ENCODE data around the gene CLK2.
A peak's percentile ranks its signal among the peaks of the same experiment; 100 is the strongest.

CLK2 gene

DNA sequence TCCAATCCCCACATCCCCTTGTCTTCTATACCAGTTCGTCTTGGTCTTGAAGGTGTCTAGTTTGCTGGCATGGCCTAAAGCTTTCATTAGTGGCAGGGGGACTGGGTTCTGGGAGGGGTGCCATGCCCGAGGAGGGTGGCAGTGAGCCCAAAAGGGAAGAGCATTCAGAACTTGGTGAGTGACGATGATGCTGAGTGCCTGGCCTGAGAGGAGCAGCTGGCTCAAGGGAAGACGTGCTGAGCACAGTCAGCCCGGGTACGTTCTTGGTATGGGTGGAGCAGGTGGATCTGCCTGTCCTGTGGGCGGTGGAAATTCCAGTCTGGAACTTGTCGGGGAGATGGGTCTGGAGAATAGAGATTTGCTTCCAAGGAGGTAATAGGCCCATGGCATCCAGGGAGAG lies 40.0 kb upstream of the CLK2 start:
- TF ChIP-seq CEBPB (IDR thresholded peaks at IDR 0.05): no peak
- TF ChIP-seq, protein P1, sequence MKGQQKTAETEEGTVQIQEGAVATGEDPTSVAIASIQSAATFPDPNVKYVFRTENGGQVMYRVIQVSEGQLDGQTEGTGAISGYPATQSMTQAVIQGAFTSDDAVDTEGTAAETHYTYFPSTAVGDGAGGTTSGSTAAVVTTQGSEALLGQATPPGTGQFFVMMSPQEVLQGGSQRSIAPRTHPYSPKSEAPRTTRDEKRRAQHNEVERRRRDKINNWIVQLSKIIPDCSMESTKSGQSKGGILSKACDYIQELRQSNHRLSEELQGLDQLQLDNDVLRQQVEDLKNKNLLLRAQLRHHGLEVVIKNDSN (IDR thresholded peaks at IDR 0.05): no peak
- no peak for TF ChIP-seq CREB1 (IDR thresholded peaks at IDR 0.05; ENCODE audit: low read depth)
- no peak for TF ChIP-seq EGR1 (IDR thresholded peaks at IDR 0.05)

GRCh38 chr1:155309423-155310021 lies 36.2 kb upstream of the CLK2 start:
- TF ChIP-seq TAF1 (IDR thresholded peaks at IDR 0.05; ENCODE audit: low read depth) (no peak), EP300 (IDR thresholded peaks at IDR 0.05; ENCODE audit: borderline replicate concordance) (0 out of 2 replicates have a peak, but pooled peaks have one; percentile 9), TEAD4 (IDR thresholded peaks at IDR 0.05) (peak; percentile 68), CREB1 (IDR thresholded peaks at IDR 0.05; ENCODE audit: low read depth) (no peak), FOXM1 (IDR thresholded peaks at IDR 0.05; ENCODE audit: borderline replicate concordance, low read depth) (no peak), YY1 (IDR thresholded peaks at IDR 0.05; ENCODE audit: low read depth) (peak; percentile 67; the same call in 1 of the 2 replicates), CEBPB (IDR thresholded peaks at IDR 0.05) (no peak), NFIC (IDR thresholded peaks at IDR 0.05) (peak; percentile 85)

DNA sequence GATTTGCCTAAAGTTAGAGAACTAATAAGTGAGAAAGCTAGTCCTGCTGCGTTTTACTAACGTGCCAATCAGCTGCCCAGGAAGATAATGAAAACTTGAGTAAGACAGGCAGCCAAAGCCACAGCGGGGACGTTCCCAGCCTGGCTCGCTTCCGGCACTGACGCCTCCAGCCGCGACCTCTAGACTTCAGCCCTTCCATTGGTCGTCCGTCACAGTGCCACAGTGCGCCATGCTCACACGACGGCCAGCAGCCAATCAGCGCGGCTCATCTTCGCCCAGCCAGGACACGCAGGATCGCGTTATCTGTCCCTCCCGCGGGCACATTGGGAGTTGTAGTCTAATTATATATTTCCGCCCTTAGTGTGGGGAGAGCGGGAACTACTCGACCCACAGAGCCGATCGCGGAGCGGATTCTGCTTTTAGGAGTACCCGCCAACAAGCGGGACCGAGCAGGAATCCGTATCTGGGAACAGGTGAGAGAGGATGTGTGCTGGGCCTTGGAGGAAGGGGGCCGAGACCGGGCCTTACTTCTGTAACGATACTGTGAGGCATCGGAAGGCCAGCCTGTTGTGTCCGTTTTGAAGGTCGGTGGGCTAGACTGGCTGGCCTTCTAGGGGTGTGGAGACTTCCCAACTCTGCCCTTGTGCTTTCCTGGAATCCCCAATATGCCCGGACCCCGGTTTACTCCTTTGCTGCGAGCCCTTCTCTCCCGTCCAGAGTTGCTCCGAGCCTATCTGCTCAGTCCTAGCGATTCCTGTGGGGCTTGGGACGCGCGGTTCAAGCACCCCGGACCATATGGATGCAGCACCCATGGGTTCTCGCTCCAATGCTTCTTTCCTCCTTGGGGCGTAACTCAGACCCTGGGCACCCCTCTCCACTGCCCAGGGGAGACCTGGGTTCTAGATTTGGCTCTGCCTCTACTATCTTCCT lies 35.5 kb upstream of the CLK2 start, which contains the start of gene FDPS:
Gene FDPS (plus strand): TSS at position 374 of the 930 bp plus-strand sequence. CDS start 924 bp downstream, outside the sequence.
- 0 out of 2 replicates have a peak, but pooled peaks have one; percentile 8 for TF ChIP-seq FOXM1 (IDR thresholded peaks at IDR 0.05; ENCODE audit: borderline replicate concordance, low read depth)
- TF ChIP-seq, protein P2, sequence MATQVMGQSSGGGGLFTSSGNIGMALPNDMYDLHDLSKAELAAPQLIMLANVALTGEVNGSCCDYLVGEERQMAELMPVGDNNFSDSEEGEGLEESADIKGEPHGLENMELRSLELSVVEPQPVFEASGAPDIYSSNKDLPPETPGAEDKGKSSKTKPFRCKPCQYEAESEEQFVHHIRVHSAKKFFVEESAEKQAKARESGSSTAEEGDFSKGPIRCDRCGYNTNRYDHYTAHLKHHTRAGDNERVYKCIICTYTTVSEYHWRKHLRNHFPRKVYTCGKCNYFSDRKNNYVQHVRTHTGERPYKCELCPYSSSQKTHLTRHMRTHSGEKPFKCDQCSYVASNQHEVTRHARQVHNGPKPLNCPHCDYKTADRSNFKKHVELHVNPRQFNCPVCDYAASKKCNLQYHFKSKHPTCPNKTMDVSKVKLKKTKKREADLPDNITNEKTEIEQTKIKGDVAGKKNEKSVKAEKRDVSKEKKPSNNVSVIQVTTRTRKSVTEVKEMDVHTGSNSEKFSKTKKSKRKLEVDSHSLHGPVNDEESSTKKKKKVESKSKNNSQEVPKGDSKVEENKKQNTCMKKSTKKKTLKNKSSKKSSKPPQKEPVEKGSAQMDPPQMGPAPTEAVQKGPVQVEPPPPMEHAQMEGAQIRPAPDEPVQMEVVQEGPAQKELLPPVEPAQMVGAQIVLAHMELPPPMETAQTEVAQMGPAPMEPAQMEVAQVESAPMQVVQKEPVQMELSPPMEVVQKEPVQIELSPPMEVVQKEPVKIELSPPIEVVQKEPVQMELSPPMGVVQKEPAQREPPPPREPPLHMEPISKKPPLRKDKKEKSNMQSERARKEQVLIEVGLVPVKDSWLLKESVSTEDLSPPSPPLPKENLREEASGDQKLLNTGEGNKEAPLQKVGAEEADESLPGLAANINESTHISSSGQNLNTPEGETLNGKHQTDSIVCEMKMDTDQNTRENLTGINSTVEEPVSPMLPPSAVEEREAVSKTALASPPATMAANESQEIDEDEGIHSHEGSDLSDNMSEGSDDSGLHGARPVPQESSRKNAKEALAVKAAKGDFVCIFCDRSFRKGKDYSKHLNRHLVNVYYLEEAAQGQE (IDR thresholded peaks at IDR 0.05; ENCODE audit: low read depth): 0 out of 2 replicates have a peak, but pooled peaks have one; percentile 19
- TF ChIP-seq EP300 (IDR thresholded peaks at IDR 0.05; ENCODE audit: borderline replicate concordance): peak; percentile 51; the same call in 1 of the 2 replicates
- TF ChIP-seq, protein P1 (IDR thresholded peaks at IDR 0.05): peak; percentile 88
- TF ChIP-seq TAF1 (IDR thresholded peaks at IDR 0.05; ENCODE audit: low read depth): peak; percentile 83
- TF ChIP-seq YY1 (IDR thresholded peaks at IDR 0.05; ENCODE audit: low read depth): peak; percentile 62; the same call in 1 of the 2 replicates
- no peak for TF ChIP-seq RAD21 (IDR thresholded peaks at IDR 0.05; ENCODE audit: low read depth)
- no peak; the same call in 1 of the 2 replicates for TF ChIP-seq TEAD4 (IDR thresholded peaks at IDR 0.05)
- peak; percentile 74 for TF ChIP-seq TCF12 (IDR thresholded peaks at IDR 0.05; ENCODE audit: low read depth)
- TF ChIP-seq EGR1 (IDR thresholded peaks at IDR 0.05): no peak
- TF ChIP-seq CEBPB (IDR thresholded peaks at IDR 0.05): no peak
- TF ChIP-seq CREB1 (IDR thresholded peaks at IDR 0.05; ENCODE audit: low read depth): peak; percentile 94
- peak; percentile 54 for TF ChIP-seq NFIC (IDR thresholded peaks at IDR 0.05)
- TF ChIP-seq ZBTB7A (IDR thresholded peaks at IDR 0.05; ENCODE audit: low read depth): no peak
- peak; percentile 87 for TF ChIP-seq MAX (IDR thresholded peaks at IDR 0.05)

DNA sequence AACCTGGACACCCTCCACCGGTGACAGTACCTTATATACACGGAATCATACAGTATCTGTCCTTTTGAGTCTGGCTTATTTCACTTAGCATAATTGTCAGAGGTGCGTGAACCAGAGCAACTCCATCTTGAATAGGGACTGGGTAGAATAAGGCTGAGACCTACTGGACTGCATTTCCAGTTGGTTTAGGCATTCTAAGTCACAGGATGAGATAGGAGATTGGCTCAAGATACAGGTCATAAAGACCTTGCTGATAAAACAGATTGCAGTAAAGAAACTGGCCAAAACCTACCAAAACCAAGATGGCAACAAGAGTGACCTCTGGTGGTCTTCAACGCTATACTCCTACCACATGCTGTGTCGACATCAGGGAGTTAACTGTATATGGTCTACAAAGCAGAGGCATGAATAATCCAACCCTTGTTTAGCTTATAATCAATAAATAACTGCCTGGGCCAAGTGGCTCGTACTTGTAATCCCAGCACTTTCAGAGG lies 34.0 kb upstream of the CLK2 start:
- TF ChIP-seq RAD21 (IDR thresholded peaks at IDR 0.05; ENCODE audit: low read depth) (peak; percentile 24; the same call in 1 of the 2 replicates), ZBTB7A (IDR thresholded peaks at IDR 0.05; ENCODE audit: low read depth) (no peak), EP300 (IDR thresholded peaks at IDR 0.05; ENCODE audit: borderline replicate concordance) (no peak), TEAD4 (IDR thresholded peaks at IDR 0.05) (no peak), TCF12 (IDR thresholded peaks at IDR 0.05; ENCODE audit: low read depth) (no peak)
- TF ChIP-seq, protein P2 (IDR thresholded peaks at IDR 0.05; ENCODE audit: low read depth): no peak

- no peak for TF ChIP-seq EP300 (IDR thresholded peaks at IDR 0.05; ENCODE audit: borderline replicate concordance)
- TF ChIP-seq ZBTB7A (IDR thresholded peaks at IDR 0.05; ENCODE audit: low read depth): no peak
- no peak for TF ChIP-seq MAX (IDR thresholded peaks at IDR 0.05)
- TF ChIP-seq RAD21 (IDR thresholded peaks at IDR 0.05; ENCODE audit: low read depth): no peak
- no peak for TF ChIP-seq TCF12 (IDR thresholded peaks at IDR 0.05; ENCODE audit: low read depth)
- TF ChIP-seq NFIC (IDR thresholded peaks at IDR 0.05): no peak
- no peak for TF ChIP-seq TAF1 (IDR thresholded peaks at IDR 0.05; ENCODE audit: low read depth)
- TF ChIP-seq, protein P2 (IDR thresholded peaks at IDR 0.05; ENCODE audit: low read depth): no peak
- no peak for TF ChIP-seq CEBPB (IDR thresholded peaks at IDR 0.05)
Observed at GRCh38 chr1:155305881-155306391, 32.6 kb upstream of the CLK2 start.

Data from Ishikawa (cell line).